Colon (tissue), 2 donors: ENCODE data around the gene EIF4EBP3.

Source experiments
- FAIRE-seq: peaks from 2 replicates; lab custom pipeline; 2012; peaks lifted over from hg19 to GRCh38; lab: Jason Lieb, UNC
- donor health status: control.
- donor health status: control.

Gene EIF4EBP3

GRCh38 chr5:140547508-140548299 lies at the start of gene EIF4EBP3:
Gene EIF4EBP3, plus strand, starts transcription at chr5:140547662. Its CDS starts 76 bp downstream, at chr5:140547738.
- no peak for FAIRE-seq

- no peak for FAIRE-seq
Measured at GRCh38 chr5:140497897-140498296, 49.6 kb upstream of the EIF4EBP3 start.

GRCh38 chr5:140498591-140498990 lies 48.9 kb upstream of the EIF4EBP3 start:
- FAIRE-seq = peak; percentile 33

DNA sequence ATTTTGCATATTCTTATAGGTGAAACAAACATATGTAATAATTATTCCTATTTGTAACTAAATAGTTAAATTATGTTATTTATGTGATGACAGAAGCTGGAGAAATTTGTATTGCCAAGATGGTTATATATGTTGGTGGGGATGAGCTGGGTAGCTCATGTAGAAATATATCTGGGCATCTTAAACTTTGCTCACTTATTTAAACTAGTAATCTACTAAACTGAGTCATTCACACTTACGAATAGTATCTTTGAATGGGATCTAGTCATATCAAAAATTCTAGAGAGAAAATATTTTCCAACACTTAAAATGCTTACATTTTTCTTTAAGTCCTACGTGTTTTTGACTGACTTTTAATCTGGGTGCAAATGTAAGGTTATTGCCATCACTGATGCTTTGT lies 44.6 kb upstream of the EIF4EBP3 start:
- FAIRE-seq = no peak

- FAIRE-seq = no peak
Measured at GRCh38 chr5:140509898-140510297, 37.6 kb upstream of the EIF4EBP3 start.

GRCh38 chr5:140513124-140513523 lies 34.3 kb upstream of the EIF4EBP3 start:
- FAIRE-seq = no peak

GRCh38 chr5:140524003-140524402 lies 23.5 kb upstream of the EIF4EBP3 start:
- FAIRE-seq = no peak

- FAIRE-seq = no peak
Measured at GRCh38 chr5:140540227-140540626, 7.2 kb upstream of the EIF4EBP3 start.

- no peak for FAIRE-seq
Measured at GRCh38 chr5:140542972-140543371, 4.5 kb upstream of the EIF4EBP3 start.

DNA sequence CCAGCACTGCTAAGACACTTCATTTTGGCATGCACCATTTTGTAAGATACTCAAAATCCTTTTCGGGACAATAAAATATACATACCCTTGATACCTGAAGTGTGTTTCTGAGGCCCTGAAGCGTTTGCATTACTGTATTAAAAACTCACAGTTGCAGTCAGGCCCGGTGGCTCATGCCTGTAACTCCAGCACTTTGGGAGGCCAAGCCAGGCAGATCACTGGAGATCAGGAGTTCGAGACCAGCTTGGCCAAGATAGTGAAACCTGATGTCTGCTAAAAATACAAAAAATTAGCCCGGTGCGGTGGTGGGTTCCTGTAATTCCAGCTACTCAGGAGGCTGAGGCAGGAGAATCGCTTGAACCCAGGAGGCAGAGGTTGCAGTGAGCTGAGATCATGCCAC lies 2.5 kb upstream of the EIF4EBP3 start:
- no peak for FAIRE-seq

DNA sequence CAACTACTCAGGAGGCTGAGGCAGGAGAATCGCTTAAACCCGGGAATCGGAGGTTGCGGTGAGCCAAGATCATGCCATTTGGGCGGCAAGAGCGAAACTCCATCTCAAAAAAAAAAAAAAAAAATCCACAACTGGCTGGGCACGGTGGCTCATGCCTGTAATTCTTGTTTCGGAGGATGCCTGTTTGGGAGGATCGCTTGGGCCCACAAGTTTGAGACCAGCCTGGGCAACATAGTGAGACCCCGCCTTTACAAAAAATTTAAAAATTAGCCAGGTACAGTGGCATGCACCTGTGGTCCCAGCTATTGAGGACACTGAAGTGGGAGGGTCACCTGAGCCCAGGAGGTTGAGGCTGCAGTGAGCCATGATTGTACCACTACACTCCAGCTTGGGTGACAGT lies 1.9 kb upstream of the EIF4EBP3 start:
- no peak for FAIRE-seq

DNA sequence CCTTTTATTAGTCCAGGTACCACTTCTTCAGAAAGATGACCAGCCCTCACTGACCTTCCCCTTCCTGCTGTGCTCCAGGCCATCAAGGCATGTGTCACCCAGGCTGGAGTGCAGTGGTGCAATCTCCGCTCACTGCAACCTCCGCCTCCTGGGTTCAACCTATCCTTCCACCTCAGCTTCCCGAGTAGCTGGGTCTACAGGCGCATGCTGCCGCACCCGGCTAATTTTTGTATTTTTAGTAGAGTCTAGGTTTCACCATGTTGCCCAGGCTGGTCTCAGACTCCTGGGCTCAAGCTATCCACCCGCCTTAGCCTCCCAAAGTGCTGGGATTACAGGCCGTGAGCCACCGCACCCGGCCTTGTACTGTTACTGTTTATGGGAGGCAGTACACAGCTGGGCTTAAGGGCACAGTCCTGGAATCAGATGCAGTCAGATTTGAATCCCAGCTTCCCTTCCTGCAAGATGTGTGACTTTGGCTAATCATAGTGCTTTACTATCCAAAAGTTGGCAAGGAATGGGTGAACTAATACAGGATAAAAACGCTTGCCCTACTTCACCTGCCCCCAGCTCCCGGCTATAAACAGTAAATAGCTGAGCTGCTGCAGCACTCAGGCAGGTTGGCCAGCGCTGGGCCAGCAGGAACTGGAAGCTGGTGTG lies 483 bp upstream of the EIF4EBP3 start:
- no peak for FAIRE-seq

DNA sequence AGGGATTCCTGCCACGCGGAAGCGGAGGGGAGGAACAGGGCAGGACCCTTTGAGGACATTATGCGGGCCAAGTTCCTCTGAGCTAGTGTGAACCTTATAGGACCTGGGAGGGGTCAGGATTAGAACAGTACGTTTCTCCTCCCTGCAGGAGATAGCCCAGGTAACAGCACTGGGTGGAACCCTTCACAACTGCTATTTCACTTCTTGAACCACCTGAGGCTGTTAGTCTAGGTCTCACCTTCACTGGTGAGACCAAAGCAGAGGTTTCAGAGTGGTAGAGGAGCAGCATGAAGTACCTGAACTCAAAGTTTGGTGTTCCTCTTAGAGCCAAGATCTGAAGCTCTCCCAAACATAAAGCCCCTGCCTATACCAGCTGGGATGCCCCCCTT lies 832 bp downstream of the EIF4EBP3 start:
- FAIRE-seq = no peak

GRCh38 chr5:140548791-140549190 lies 1.3 kb downstream of the EIF4EBP3 start:
- no peak for FAIRE-seq

DNA sequence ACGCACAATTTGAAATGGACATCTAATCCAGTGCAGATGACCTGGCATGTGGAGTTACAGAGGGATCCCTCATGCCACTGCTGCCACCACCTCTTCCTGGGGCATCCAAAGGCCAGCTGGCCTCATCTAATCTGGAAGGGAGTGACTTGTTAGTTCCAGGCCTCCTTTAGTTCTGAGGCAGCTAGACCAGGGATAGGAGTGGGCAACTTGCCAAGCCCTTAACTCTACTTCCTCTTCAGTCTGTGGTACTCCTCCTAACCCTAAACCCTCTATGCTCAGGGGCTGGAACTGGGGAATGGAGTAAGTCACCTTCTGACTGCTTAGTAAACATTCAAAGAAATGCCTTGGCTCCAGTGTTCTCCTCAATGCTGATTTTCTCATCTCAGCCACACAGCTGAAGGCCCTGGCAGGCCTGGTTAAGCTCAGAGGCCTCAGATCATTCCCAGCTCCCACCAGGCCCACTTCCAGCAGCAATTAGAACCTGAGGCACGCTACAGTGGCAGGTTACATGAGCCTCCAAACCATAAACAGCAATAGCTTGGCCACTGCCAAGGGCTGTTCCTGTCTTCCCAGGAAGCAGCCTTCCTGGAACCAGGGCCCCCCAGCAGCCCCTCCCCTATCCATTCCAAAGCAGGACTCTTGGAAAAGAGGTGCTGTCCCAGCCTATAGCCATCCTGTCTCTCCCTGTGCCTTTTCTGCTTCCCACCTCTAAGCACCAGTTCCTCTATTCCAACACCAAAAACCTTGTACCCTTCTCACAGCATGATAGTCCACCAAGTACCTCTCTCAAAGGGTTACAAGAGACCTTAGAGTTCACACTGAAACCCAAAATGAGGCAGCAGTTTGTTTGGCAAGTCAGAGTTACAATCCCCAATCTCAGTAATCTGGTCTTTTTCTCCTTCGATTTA lies 2.0 kb downstream of the EIF4EBP3 start:
- FAIRE-seq = no peak

- no peak for FAIRE-seq
Measured at GRCh38 chr5:140550147-140551079, 3.0 kb downstream of the EIF4EBP3 start.

DNA sequence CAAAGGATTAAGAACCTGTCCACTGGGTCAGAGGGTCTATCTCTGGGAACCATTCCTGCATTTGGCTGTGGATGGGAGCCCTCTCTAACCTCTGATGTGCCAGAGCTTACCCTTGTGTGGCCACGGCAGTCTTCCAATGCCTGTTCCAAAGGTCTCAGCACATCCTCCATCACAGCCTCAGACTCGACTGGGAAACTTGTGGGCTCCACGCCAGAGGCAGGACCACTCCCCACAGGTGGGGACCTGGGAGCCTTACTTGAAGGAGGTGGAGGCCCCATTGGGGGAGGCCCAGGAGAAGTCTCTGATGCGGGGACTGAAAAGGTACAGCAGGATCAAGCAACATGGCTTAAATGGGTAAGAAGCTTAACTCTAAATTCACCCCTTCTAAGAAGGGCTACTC lies 4.4 kb downstream of the EIF4EBP3 start:
- no peak for FAIRE-seq

- FAIRE-seq = no peak
Measured at GRCh38 chr5:140553657-140554056, 6.2 kb downstream of the EIF4EBP3 start.

GRCh38 chr5:140554454-140554853 lies 7.0 kb downstream of the EIF4EBP3 start:
- FAIRE-seq = no peak

GRCh38 chr5:140555747-140556312 lies 8.4 kb downstream of the EIF4EBP3 start:
- FAIRE-seq = no peak

DNA sequence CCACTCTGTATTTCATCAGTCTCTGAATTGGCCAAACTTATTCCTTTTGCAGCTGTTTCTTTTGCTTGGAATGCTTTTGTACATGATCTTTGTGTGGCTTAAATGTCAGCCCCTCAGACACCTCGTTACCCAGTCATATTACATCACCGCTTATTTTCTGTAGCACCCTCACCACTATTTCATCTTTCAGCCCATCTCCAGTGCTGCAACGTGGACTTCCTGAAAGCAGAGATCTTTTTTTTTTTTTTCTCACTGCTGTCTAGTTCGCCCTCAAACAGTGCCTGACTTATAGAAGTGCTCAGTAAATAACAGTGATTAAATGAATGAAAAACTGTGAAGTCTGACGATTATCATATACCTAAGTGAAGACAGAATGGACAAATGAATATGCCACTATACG lies 9.0 kb downstream of the EIF4EBP3 start:
- no peak for FAIRE-seq
